HepG2 (cell line): ENCODE results near the gene MAP3K2. TPM values are rescaled to one million over a fixed set of nuclear protein-coding genes. Genes with fewer than 3 reads are reported as not detected.

ENCODE experiments used
- AGO1 ChIP-seq: fragments of 200-400 bp; formaldehyde crosslinking; IDR thresholded peaks from 2 replicates; pipeline ENCODE4 v1.6.1; 2017; ENCODE audit warnings: mild to moderate bottlenecking, low read depth, low read length, moderate library complexity; ENCODE audit not compliant: poor library complexity, severe bottlenecking
- ARNTL ChIP-seq: sonication (generic); formaldehyde crosslinking; IDR thresholded peaks from 2 replicates; pipeline ENCODE4 v1.4.0; 2020; ENCODE audit warnings: mild to moderate bottlenecking, missing genetic modification reagents
- ASH2L ChIP-seq: fragments of 300-600, 200-600 bp; sonication (generic); IDR thresholded peaks from 2 replicates; pipeline ENCODE4 v1.7.0; 2017; ENCODE audit warnings: low read depth, mild to moderate bottlenecking, moderate library complexity, mixed read lengths, low read length; ENCODE audit not compliant: insufficient read length
- BHLHE40 ChIP-seq: IDR thresholded peaks from 2 replicates; pipeline ENCODE4 v1.6.1; 2011; ENCODE audit warnings: low read length, improper control_type of control experiment
- CREB1 ChIP-seq, 2 experiments: fragments of 450-650 bp in 1 of 2; IDR thresholded peaks; 2 replicates each; pipeline ENCODE4 v1.6.1; 2016 to 2017; ENCODE audit warnings: control low read depth in 1 of 2, mild to moderate bottlenecking in 1 of 2, missing compliant biosample characterization in 1 of 2, missing genetic modification characterization in 1 of 2
- GABPB1 ChIP-seq: IDR thresholded peaks from 2 replicates; pipeline ENCODE4 v1.6.1; 2016; ENCODE audit warnings: mild to moderate bottlenecking, missing genetic modification reagents, moderate library complexity, missing compliant biosample characterization
- HOXA9 ChIP-seq: sonication (generic); formaldehyde crosslinking; IDR thresholded peaks from 2 replicates; pipeline ENCODE4 v1.8.1; 2022; ENCODE audit warnings: missing genetic modification reagents, mild to moderate bottlenecking, moderate library complexity, borderline replicate concordance
- NR2F1 ChIP-seq, 2 experiments: fragments of 450-650 bp in 1 of 2; formaldehyde crosslinking in 1 of 2; IDR thresholded peaks; 2 replicates each; pipeline versions ENCODE4 v1.5.0 to v1.6.1; 2016 to 2020; ENCODE audit warnings: mild to moderate bottlenecking in 1 of 2, missing compliant biosample characterization in 1 of 2, missing genetic modification reagents in 1 of 2, moderate library complexity in 1 of 2
- RFX1 ChIP-seq: fragments of 450-650 bp; IDR thresholded peaks from 2 replicates; pipeline ENCODE4 v1.6.1; 2017
- SAFB2 ChIP-seq: sonication (generic); formaldehyde crosslinking; IDR thresholded peaks from 2 replicates; pipeline ENCODE4 v1.5.1; 2020; ENCODE audit warnings: missing genetic modification reagents, low read depth, mild to moderate bottlenecking, borderline replicate concordance
- ZEB1 ChIP-seq: IDR thresholded peaks from 2 replicates; pipeline ENCODE4 v1.6.1; 2012; ENCODE audit warnings: mild to moderate bottlenecking, low read depth, inconsistent platforms; ENCODE audit not compliant: insufficient replicate concordance
- ZNF232 ChIP-seq: sonication (generic); formaldehyde crosslinking; IDR thresholded peaks from 2 replicates; pipeline ENCODE4 v1.4.0; 2020; ENCODE audit warnings: missing genetic modification reagents, borderline replicate concordance
- ZNF292 ChIP-seq: sonication (generic); formaldehyde crosslinking; IDR thresholded peaks from 2 replicates; pipeline ENCODE4 v1.8.1; 2022; ENCODE audit warnings: mild to moderate bottlenecking, low read depth, missing genetic modification reagents, borderline replicate concordance
- ZNF350 ChIP-seq: sonication (generic); formaldehyde crosslinking; IDR thresholded peaks from 2 replicates; pipeline ENCODE4 v1.4.0; 2020; ENCODE audit warnings: mild to moderate bottlenecking, low read depth, missing genetic modification reagents, borderline replicate concordance
- ZNF792 ChIP-seq: IDR thresholded peaks from 2 replicates; pipeline ENCODE4 v1.6.1; 2016
- polyA plus RNA-seq, 8 experiments: library from polyadenylated mRNA; depleted of rRNA in 3 of 8; stranded (reverse) in 7 of 8; unstranded in 1 of 8; fragments of >200 nt; fragmentation: Illumina TruSeq in 4 of 8; extraction: Trizol in 4 of 8; gene quantifications; 2 replicates each; pipeline versions ENCODE4 v1.2.1 to v1.2.3, GENCODE V29; 2011 to 2016; ENCODE audit warnings: low read depth in 4 of 8, missing spikeins in 1 of 8, mixed read lengths in 1 of 8; ENCODE audit not compliant: insufficient read depth in 1 of 8
- total RNA-seq, 5 experiments: library from RNA; depleted of rRNA; stranded (reverse); fragments of >200 nt; fragmentation: Illumina TruSeq; extraction: Trizol; gene quantifications; 2 replicates each; pipeline ENCODE4 v1.2.3, GENCODE V29; 2016; ENCODE audit warnings: low read depth in 1 of 5
- TF ChIP-seq, protein P1 (sequence below): sonication (generic); formaldehyde crosslinking; IDR thresholded peaks from 2 replicates; pipeline ENCODE4 v1.8.0; 2022; ENCODE audit warnings: mild to moderate bottlenecking, missing genetic modification reagents, borderline replicate concordance
- TF ChIP-seq, protein P2 (sequence below): sonication (generic); formaldehyde crosslinking; IDR thresholded peaks from 2 replicates; pipeline ENCODE4; 2020; ENCODE audit warnings: missing genetic modification reagents, mild to moderate bottlenecking, borderline replicate concordance
- TF ChIP-seq, protein P3 (sequence below): sonication (generic); formaldehyde crosslinking; IDR thresholded peaks from 2 replicates; pipeline ENCODE4 v1.4.0; 2020; ENCODE audit warnings: missing genetic modification reagents, mild to moderate bottlenecking, borderline replicate concordance

Gene MAP3K2
- total and polyA plus RNA-seq, 2 of the 13 experiments (the other 11 are each of a cell fraction or from before 2014, with no cell fraction given): 12.2 to 37.2 TPM

DNA sequence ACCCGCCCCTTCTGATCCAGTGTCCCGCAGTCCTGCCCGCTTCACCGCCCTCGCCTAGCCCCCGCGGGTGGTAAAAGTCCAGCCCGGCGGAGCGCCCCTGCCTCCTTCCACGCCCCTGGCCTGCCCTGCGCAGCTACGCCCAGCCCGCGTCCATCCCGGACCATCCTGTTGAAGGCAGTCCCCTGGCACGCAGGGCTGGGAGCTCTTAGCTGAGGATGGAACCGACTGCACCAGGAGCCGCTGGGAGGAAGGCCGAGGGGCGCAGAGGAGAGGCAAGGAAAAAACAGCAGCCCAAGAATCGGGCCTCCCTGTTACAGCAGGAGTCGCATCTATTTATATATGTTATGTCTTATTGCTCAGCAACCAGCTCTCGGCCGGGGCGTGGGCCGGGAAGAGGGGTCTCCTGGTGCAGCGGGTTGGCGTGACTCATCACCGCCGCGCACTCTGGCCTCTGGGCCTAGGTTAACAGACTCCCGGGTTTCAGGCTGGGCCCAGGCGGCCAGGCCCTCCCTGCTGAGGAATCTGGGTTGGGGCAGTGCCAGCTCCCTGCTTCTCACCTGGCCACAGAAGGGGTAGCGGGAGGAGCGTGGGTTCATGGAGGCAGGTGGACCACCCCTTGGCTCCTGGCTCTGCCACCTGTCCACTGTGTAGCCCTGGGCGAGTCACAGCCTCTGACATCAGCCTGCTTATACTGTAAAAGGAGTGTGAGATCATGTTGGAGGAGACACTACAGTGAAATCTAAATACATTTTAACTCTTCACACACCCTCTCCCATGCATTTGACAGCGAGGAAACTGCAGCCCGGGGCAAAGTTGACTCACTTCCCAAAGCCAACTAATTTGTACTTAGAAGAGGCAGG is 13.4 kb upstream of the MAP3K2 start (continued):
- TF ChIP-seq ARNTL (CRISPR knock-in tag) (no peak), NR2F1 (CRISPR knock-in tag; IDR thresholded peaks at IDR 0.05) (peak in 1 of 2 experiments; percentile 62; a peak in 1 of 4 replicates), RFX1 (peak; percentile 7; the same call in 1 of the 2 replicates), ZNF232 (CRISPR knock-in tag) (no peak), ZNF792 (CRISPR knock-in tag) (no peak), SAFB2 (CRISPR knock-in tag) (no peak), ZNF350 (CRISPR knock-in tag) (no peak), ASH2L (peak; percentile 29), HOXA9 (CRISPR knock-in tag) (no peak), CREB1 (IDR thresholded peaks at IDR 0.05) (no peak), CREB1 (CRISPR knock-in tag; IDR thresholded peaks at IDR 0.05) (no peak), ZNF292 (CRISPR knock-in tag) (0 out of 2 replicates have a peak, but pooled peaks have one; percentile 36), ZEB1 (peak; percentile 43), AGO1 (no peak), BHLHE40 (0 out of 2 replicates have a peak, but pooled peaks have one; percentile 6), GABPB1 (CRISPR knock-in tag) (peak; percentile 10; the same call in 1 of the 2 replicates)
- TF ChIP-seq, protein P1, sequence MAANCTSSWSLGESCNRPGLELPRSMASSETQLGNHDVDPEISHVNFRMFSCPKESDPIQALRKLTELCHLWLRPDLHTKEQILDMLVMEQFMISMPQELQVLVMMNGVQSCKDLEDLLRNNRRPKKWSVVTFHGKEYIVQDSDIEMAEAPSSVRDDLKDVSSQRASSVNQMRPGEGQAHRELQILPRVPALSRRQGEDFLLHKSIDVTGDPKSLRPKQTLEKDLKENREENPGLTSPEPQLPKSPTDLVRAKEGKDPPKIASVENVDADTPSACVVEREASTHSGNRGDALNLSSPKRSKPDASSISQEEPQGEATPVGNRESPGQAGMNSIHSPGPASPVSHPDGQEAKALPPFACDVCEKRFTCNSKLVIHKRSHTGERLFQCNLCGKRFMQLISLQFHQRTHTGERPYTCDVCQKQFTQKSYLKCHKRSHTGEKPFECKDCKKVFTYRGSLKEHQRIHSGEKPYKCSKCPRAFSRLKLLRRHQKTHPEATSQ (CRISPR knock-in tag): no peak
- TF ChIP-seq, protein P2, sequence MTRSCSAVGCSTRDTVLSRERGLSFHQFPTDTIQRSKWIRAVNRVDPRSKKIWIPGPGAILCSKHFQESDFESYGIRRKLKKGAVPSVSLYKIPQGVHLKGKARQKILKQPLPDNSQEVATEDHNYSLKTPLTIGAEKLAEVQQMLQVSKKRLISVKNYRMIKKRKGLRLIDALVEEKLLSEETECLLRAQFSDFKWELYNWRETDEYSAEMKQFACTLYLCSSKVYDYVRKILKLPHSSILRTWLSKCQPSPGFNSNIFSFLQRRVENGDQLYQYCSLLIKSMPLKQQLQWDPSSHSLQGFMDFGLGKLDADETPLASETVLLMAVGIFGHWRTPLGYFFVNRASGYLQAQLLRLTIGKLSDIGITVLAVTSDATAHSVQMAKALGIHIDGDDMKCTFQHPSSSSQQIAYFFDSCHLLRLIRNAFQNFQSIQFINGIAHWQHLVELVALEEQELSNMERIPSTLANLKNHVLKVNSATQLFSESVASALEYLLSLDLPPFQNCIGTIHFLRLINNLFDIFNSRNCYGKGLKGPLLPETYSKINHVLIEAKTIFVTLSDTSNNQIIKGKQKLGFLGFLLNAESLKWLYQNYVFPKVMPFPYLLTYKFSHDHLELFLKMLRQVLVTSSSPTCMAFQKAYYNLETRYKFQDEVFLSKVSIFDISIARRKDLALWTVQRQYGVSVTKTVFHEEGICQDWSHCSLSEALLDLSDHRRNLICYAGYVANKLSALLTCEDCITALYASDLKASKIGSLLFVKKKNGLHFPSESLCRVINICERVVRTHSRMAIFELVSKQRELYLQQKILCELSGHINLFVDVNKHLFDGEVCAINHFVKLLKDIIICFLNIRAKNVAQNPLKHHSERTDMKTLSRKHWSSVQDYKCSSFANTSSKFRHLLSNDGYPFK (CRISPR knock-in tag): 0 out of 2 replicates have a peak, but pooled peaks have one; percentile 27
- TF ChIP-seq, protein P3, sequence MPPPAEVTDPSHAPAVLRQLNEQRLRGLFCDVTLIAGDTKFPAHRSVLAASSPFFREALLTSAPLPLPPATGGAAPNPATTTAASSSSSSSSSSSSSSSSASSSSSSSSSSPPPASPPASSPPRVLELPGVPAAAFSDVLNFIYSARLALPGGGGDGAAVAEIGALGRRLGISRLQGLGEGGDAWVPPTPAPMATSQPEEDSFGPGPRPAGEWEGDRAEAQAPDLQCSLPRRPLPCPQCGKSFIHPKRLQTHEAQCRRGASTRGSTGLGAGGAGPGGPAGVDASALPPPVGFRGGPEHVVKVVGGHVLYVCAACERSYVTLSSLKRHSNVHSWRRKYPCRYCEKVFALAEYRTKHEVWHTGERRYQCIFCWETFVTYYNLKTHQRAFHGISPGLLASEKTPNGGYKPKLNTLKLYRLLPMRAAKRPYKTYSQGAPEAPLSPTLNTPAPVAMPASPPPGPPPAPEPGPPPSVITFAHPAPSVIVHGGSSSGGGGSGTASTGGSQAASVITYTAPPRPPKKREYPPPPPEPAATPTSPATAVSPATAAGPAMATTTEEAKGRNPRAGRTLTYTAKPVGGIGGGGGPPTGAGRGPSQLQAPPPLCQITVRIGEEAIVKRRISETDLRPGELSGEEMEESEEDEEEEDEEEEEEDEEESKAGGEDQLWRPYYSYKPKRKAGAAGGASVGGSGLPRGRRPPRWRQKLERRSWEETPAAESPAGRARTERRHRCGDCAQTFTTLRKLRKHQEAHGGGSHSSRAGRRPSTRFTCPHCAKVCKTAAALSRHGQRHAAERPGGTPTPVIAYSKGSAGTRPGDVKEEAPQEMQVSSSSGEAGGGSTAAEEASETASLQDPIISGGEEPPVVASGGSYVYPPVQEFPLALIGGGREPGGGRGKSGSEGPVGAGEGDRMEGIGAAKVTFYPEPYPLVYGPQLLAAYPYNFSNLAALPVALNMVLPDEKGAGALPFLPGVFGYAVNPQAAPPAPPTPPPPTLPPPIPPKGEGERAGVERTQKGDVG (CRISPR knock-in tag): 0 out of 2 replicates have a peak, but pooled peaks have one; percentile 75
